Loucy (cell line): ENCODE measurements around the gene RCAN3.

Experiments used
- CTCF ChIP-seq: fragments of 200-600 bp; sonication (generic); conservative IDR thresholded peaks from 2 replicates; pipeline ENCODE4 v1.5.1; 2014; ENCODE audit warnings: mild to moderate bottlenecking, antibody characterized with exemption, low read length
- EZH2phosphoT487 ChIP-seq: fragments of 200-600 bp; IDR thresholded peaks from 2 replicates; pipeline ENCODE4 v1.6.1; 2018; ENCODE audit warnings: antibody characterized with exemption, mild to moderate bottlenecking, moderate library complexity, borderline replicate concordance

DNA sequence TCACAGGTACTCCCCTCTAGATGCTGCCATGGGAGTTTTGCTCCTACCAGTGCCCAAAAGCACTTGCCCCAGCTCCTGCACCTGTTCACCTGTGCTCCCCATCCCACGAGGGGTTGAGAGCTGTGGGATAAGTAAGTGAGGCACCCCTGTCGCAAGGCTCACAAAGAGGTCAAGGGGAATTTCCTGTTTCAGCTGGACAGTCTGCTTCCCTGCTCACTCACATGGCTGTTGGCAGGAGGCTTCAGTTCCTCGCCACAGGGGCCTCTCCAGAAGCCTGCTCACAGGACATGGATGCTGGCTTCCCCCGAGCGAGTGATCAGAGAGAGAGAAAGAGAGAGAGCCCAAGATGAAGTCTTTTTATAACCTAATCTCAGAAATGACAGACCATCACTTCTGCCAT, 44.6 kb downstream of the RCAN3 start:
- TF ChIP-seq CTCF: no peak
- TF ChIP-seq EZH2phosphoT487: no peak
